ENCODE data around the gene CSNK2A2.

Gene CSNK2A2

GRCh38 chr16:58211846-58212245, 13.9 kb upstream of the CSNK2A2 start:
- no peaks in the 10 kb centered on the region for H3K9me3 Mint-ChIP-seq
- DNase-seq (no peak), ATAC-seq (no peak)
- H3K27me3 Mint-ChIP-seq: peaks cover 41% of the 10 kb centered on the region
- H3K4me3 Mint-ChIP-seq: no peak overlapping the region
- no peak overlapping the region for H3K27ac Mint-ChIP-seq
- H3K4me1 Mint-ChIP-seq: no peaks in the 10 kb centered on the region

GRCh38 chr16:58211245-58211644, 13.3 kb upstream of the CSNK2A2 start:
- H3K4me1 Mint-ChIP-seq: no peaks in the 10 kb centered on the region

DNA sequence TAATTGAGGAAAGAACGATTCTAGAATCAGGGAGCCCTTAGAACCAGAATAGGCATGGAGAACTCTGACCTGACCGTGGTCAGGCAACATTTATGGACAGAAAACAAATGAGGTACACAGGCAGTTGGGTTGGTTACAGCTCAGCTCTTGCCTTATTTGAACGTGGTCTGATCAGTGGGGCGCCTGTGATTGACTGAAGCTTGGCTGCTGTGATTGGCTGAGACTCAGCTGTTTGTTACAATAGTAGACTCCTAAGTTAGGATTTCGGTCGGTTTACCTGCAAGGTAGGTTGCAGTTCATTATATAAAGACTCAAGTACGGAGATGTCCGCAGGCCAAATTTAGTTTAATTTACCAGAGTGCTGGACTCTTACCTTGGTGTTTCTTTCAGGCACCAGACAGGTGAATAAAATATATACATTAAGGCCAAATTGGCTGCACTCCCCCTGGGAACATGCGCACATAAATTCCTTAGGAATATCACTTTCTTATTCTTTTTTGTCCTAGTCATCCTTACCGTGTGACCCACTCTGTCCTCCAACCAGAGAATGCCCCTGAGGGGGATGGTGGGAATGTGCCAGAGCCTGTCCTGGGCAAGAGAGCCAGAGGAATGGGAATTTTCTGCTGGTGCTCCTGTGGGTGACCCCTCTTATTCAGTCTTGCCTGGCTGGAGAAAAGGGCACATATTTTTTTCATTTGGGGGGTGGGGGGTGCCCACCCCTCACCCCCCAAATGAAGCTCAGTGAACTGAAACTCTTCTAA, 7.5 kb upstream of the CSNK2A2 start:
- no peak for ATAC-seq
- Mint-ChIP-seq H3K9me3 (no peaks in the 10 kb centered on the region), H3K4me1 (no peaks in the 10 kb centered on the region), H3K4me3 (no peak overlapping the region), H3K27me3 (peaks cover 24% of the 10 kb centered on the region), H3K27ac (no peak overlapping the region)
- no peak for DNase-seq

More at GRCh38 chr16:58211245-58211644, 13.3 kb upstream of the CSNK2A2 start:
- Mint-ChIP-seq H3K9me3 (no peaks in the 10 kb centered on the region), H3K27ac (no peak overlapping the region), H3K4me3 (no peak overlapping the region), H3K27me3 (peaks cover 47% of the 10 kb centered on the region)
- ATAC-seq (no peak), DNase-seq (no peak)

- ATAC-seq: no peak
- DNase-seq: no peak
- no peak overlapping the region for H3K4me3 Mint-ChIP-seq
- H3K27ac Mint-ChIP-seq: no peak overlapping the region
- no peaks in the 10 kb centered on the region for H3K9me3 Mint-ChIP-seq
- H3K4me1 Mint-ChIP-seq: peaks cover 19% of the 10 kb centered on the region
- peaks cover 15% of the 10 kb centered on the region for H3K27me3 Mint-ChIP-seq
Observed at GRCh38 chr16:58201163-58201562, 3.3 kb upstream of the CSNK2A2 start.

DNA sequence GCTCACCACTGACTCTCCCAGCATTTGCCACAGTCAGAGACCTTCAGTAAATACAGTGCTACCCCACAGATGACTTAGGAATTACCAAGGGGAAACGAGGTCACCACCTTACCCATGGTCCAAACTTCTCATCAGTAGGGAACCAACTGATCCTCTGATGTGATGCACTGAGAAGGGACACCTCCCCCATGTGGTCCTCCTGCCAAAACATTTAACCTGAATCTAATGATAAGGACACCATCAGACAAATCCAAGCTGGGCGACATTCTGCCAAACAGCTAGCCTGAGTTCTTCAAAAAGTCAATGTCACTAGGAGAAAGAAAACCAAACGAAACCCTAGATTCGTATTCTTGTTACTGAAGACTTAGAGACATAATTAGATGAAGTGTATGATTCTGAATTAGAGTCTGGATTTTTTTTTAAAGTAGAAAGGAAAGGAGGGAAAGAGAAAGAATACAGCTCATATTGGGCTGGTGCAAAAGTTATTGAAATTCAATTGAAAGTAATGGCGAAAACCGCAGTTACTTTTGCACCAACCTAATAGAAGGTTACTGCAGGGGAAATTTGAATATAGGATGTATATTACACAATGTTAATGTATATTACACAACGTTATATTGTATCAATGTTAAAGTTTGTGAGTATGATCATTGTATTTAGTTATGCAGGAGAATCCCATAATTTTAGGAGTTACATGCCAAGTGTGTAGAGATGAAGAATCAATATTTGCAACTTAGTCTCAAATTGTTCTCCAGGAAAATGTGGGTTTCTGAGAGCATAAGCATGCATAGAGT, 2.3 kb upstream of the CSNK2A2 start:
- peaks cover 15% of the 10 kb centered on the region for H3K27me3 Mint-ChIP-seq
- H3K9me3 Mint-ChIP-seq: no peaks in the 10 kb centered on the region
- H3K4me1 Mint-ChIP-seq: peaks cover 29% of the 10 kb centered on the region
- no peak overlapping the region for H3K4me3 Mint-ChIP-seq
- ATAC-seq: no peak
- H3K27ac Mint-ChIP-seq: no peak overlapping the region
- DNase-seq: no peak

- H3K4me1 Mint-ChIP-seq: peaks cover 42% of the 10 kb centered on the region
- ATAC-seq (no peak), DNase-seq (no peak)
- H3K9me3 Mint-ChIP-seq: no peaks in the 10 kb centered on the region
- H3K4me3 Mint-ChIP-seq: peak overlapping the region; percentile 76 to 79
- H3K27me3 Mint-ChIP-seq: peaks cover 15% of the 10 kb centered on the region
- H3K27ac Mint-ChIP-seq: peak overlapping the region in 1 of 2 donors; percentile 61
Observed at GRCh38 chr16:58198803-58199411, 1.0 kb upstream of the CSNK2A2 start.

DNA sequence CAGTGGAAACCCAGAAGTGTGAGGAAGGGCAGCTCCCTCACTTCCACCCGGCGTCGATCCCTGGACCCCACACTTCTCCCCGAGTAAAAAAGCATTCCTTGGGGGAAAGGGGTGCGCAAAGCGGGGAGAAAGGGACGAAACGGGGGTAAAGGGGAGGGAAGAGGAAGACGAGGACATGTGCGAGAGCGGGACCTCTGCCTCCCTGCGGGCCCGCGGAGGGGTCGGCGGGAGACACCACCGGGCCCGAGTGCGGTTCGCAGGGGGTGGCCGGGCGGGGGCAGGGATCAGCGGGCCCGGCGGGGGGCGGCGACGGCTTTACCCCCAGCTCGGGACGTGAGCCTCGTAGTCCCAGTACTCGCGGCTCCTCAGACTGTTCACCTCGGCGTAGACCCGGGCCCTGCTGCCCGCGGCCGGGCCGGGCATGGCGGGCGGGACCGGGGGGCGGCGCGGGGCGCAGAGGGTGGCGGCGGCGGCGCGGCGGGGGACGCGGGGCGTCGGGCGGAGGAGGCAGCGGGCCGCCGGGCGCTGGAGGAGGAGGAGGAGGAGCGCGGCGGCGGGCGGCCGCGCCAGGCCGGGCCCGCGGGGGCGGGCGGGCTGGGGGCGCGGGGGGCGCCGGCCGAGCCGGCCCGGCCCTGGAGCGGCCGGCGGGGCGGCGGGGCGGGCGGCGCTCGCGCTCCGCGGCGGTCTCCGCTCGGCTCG, 443 bp downstream of the CSNK2A2 start:
- peak overlapping the region; percentile 84 to 87 for H3K4me3 Mint-ChIP-seq
- H3K27me3 Mint-ChIP-seq: peaks cover 7% of the 10 kb centered on the region
- peaks cover 54% of the 10 kb centered on the region for H3K4me1 Mint-ChIP-seq
- no peaks in the 10 kb centered on the region for H3K9me3 Mint-ChIP-seq
- DNase-seq: peak; percentile 14
- H3K27ac Mint-ChIP-seq: peak overlapping the region; percentile 90 to 95
- ATAC-seq: peak; percentile 63

DNA sequence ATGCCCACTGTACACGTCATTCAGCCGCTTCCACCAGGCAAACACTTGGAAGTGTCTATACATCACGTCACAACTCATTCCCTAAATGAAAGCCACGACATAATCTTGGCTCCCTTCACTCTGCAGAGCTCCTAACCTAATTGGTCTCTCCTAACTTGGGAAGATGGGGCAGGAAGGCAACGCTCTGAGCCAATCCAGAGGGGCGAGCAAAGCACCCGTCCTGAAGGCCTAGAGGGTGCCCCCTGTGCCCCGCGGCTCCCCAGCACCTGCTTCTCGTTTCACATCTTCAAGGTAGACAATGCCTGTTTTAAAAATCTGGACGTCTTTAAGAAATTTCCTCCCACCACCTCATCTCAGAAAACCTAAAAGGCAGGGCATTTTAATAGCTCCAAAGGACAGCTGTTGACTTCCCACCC, 1.0 kb downstream of the CSNK2A2 start:
- peak overlapping the region; percentile 90 to 95 for H3K27ac Mint-ChIP-seq
- H3K4me3 Mint-ChIP-seq: peak overlapping the region; percentile 84 to 87
- no peak for DNase-seq
- peaks cover 57% of the 10 kb centered on the region for H3K4me1 Mint-ChIP-seq
- ATAC-seq: no peak
- H3K9me3 Mint-ChIP-seq: no peaks in the 10 kb centered on the region
- H3K27me3 Mint-ChIP-seq: peaks cover 7% of the 10 kb centered on the region

DNA sequence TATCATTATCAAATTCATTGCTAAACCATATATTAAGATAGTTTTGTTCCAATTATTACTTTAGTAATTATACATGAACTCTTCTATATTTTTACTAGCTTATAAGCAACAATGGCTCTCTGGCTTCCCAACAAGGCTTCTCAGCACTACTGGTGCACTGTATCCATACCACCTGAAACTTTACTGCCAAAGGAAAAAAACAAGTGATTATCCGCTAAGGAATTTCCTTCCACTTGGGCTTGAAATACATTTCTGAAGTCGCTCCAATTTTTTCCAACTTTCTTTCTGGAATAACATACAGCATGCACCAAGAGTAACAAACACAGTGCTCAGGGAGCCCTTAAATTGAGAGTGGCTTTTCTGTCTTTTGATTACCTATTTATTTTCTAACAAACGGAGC, 2.1 kb downstream of the CSNK2A2 start:
- DNase-seq (no peak), ATAC-seq (no peak)
- peak overlapping the region; percentile 41 to 60 for H3K4me3 Mint-ChIP-seq
- peaks cover 7% of the 10 kb centered on the region for H3K27me3 Mint-ChIP-seq
- peak overlapping the region in 1 of 2 donors; percentile 71 for H3K27ac Mint-ChIP-seq
- H3K9me3 Mint-ChIP-seq: no peaks in the 10 kb centered on the region
- peaks cover 69% of the 10 kb centered on the region for H3K4me1 Mint-ChIP-seq

GRCh38 chr16:58195344-58195743, 2.6 kb downstream of the CSNK2A2 start:
- Mint-ChIP-seq H3K4me3 (no peak overlapping the region), H3K9me3 (no peaks in the 10 kb centered on the region), H3K27ac (no peak overlapping the region), H3K4me1 (peaks cover 73% of the 10 kb centered on the region), H3K27me3 (peaks cover 7% of the 10 kb centered on the region)
- DNase-seq: no peak
- no peak for ATAC-seq

GRCh38 chr16:58194790-58195189, 3.1 kb downstream of the CSNK2A2 start:
- peaks cover 3% of the 10 kb centered on the region for H3K27me3 Mint-ChIP-seq
- no peak for ATAC-seq
- H3K27ac Mint-ChIP-seq: no peak overlapping the region
- no peak overlapping the region for H3K4me3 Mint-ChIP-seq
- H3K4me1 Mint-ChIP-seq: peaks cover 77% of the 10 kb centered on the region
- H3K9me3 Mint-ChIP-seq: no peaks in the 10 kb centered on the region
- no peak for DNase-seq

GRCh38 chr16:58187665-58188421, 10.1 kb downstream of the CSNK2A2 start:
- ATAC-seq (no peak), DNase-seq (no peak)
- Mint-ChIP-seq H3K9me3 (no peaks in the 10 kb centered on the region), H3K4me3 (no peak overlapping the region), H3K4me1 (peaks cover 50% of the 10 kb centered on the region), H3K27me3 (no peaks in the 10 kb centered on the region), H3K27ac (no peak overlapping the region)

- no peaks in the 10 kb centered on the region for H3K27me3 Mint-ChIP-seq
- peak overlapping the region in 1 of 2 donors; percentile 27 for H3K27ac Mint-ChIP-seq
- peaks cover 44% of the 10 kb centered on the region for H3K4me1 Mint-ChIP-seq
- H3K9me3 Mint-ChIP-seq: no peaks in the 10 kb centered on the region
- DNase-seq (no peak), ATAC-seq (no peak)
- H3K4me3 Mint-ChIP-seq: no peak overlapping the region
Observed at GRCh38 chr16:58187092-58187491, 10.8 kb downstream of the CSNK2A2 start.

- Mint-ChIP-seq H3K27ac (no peak overlapping the region), H3K9me3 (no peaks in the 10 kb centered on the region), H3K4me3 (no peak overlapping the region), H3K27me3 (no peaks in the 10 kb centered on the region), H3K4me1 (peaks cover 44% of the 10 kb centered on the region)
- no peak for ATAC-seq
- DNase-seq: no peak
Observed at GRCh38 chr16:58186176-58186944, 11.5 kb downstream of the CSNK2A2 start.
